ELR (cell line): ENCODE data around the gene TDG.
"Not testable (repeated sequence)": the region's sequence is repeated elsewhere in the genome, so short reads cannot be mapped to it uniquely, and the experiment has no call there.

Experiments used
- DNase-seq: peaks from one replicate; pipeline ENCODE4 v3.0.0-alpha.2; 2015; ENCODE audit warnings: low read depth

The TDG gene

GRCh38 chr12:104022786-104023185, 57.1 kb downstream of the TDG start:
- no peak for DNase-seq

- DNase-seq, result no peak
Measured at GRCh38 chr12:104023710-104024109, 58.0 kb downstream of the TDG start.

GRCh38 chr12:104024348-104024747, 58.7 kb downstream of the TDG start:
- DNase-seq, result no peak

- DNase-seq, result peak; percentile 23
Measured at GRCh38 chr12:104025771-104026170, 60.1 kb downstream of the TDG start.

GRCh38 chr12:104026841-104027599, 61.3 kb downstream of the TDG start:
- DNase-seq, result no peak

- not testable (repeated sequence) for DNase-seq
Measured at GRCh38 chr12:104030596-104030995, 64.9 kb downstream of the TDG start.

- not testable (repeated sequence) for DNase-seq
Measured at GRCh38 chr12:104036143-104036542, 70.5 kb downstream of the TDG start.
